Measurements from ENCODE around the gene AIFM3. TPM values are rescaled to one million over a fixed set of nuclear protein-coding genes. Genes with fewer than 3 reads are reported as not detected.

AIFM3 gene
- total and polyA plus RNA-seq, 2 donors (not counting 3 experiments of a cell fraction or from before 2014, with no cell fraction given), result 0.15 TPM; not detected in 1

- H3K79me2 ChIP-seq (ENCODE audit: control insufficient read depth, insufficient read depth, low read length), result peaks cover 94% of the 10 kb centered on the region
- TF ChIP-seq JUN (IDR thresholded peaks at IDR 0.05; ENCODE audit: borderline replicate concordance, insufficient read depth, insufficient read length, low read depth) (no peak), MAX (IDR thresholded peaks at IDR 0.05; ENCODE audit: insufficient read depth, insufficient read length) (no peak), CTCF (IDR thresholded peaks at IDR 0.05; ENCODE audit: extremely low read depth in 1 of 2, insufficient read depth in 1 of 2, low read depth in 1 of 2, low read length in 2 of 2) (no peak), EZH2 (IDR thresholded peaks at IDR 0.05; ENCODE audit: borderline replicate concordance, low read depth, low read length, severe bottlenecking) (no peak), POLR2A (IDR thresholded peaks at IDR 0.05; ENCODE audit: low read depth, low read length) (no peak), POLR2AphosphoS5 (IDR thresholded peaks at IDR 0.05; ENCODE audit: insufficient read depth, low read depth, low read length) (no peak), MYC (IDR thresholded peaks at IDR 0.05; ENCODE audit: low read depth, low read length) (no peak), GATA2 (IDR thresholded peaks at IDR 0.05; ENCODE audit: insufficient read depth, insufficient read length, low read depth, low read length) (no peak), FOS (IDR thresholded peaks at IDR 0.05; ENCODE audit: borderline replicate concordance, insufficient read depth, low read length) (no peak)
- no peak overlapping the region for H2AFZ ChIP-seq (ENCODE audit: low read depth, low read length)
- peaks cover 23% of the 10 kb centered on the region for H4K20me1 ChIP-seq (replicated peaks; ENCODE audit: control insufficient read depth, extremely low read depth, insufficient read depth, low read length)
- ChIA-PET POLR2A (no interaction called here), CTCF (interaction anchor here (0.9 to 1.6 kb wide), 3 partner anchors 10 to 24 kb away, joined by 3 to 5 read pairs (median 4); partner anchors contain the start of gene CRKL)
- no peak overlapping the region for H3K4me3 ChIP-seq (replicated peaks in 1 of 3; ENCODE audit: insufficient read depth in 1 of 3, low read depth in 1 of 3, low read length in 3 of 3)
- peaks cover 5 to 9% of the 10 kb centered on the region in 2 experiments for H3K36me3 ChIP-seq (ENCODE audit: control insufficient read depth in 2 of 2, extremely low read depth in 1 of 2, insufficient read depth in 2 of 2, low read length in 2 of 2)
- H3K27me3 ChIP-seq (ENCODE audit: control insufficient read depth in 2 of 2, insufficient read depth in 2 of 2, low read length in 2 of 2), result no peaks in the 10 kb centered on the region
- intact Hi-C loops (cut with micrococcal nuclease) (no loop called here), dilution Hi-C loops (cut with MboI; ENCODE audit: extremely low pct_ligation_motif_present, low sequenced_read_pairs) (no loop called here)
- no peaks in the 10 kb centered on the region for H3K4me1 ChIP-seq (ENCODE audit: control insufficient read depth, extremely low read depth, insufficient read depth, low read length)
- H3K9ac ChIP-seq (replicated peaks; ENCODE audit: extremely low read depth, insufficient read depth, low read length), result no peak overlapping the region
- no peak overlapping the region for H3K27ac ChIP-seq (ENCODE audit: insufficient read depth, low read depth, low read length)
- H3K9me3 ChIP-seq (replicated peaks; ENCODE audit: control insufficient read depth, insufficient read depth, low read length), result no peaks in the 10 kb centered on the region
- DNase-seq (ENCODE audit: low read depth, low spot score), result no peak
- H3K4me2 ChIP-seq (ENCODE audit: insufficient read depth, low read length), result no peak overlapping the region
- FAIRE-seq, result no peak
- no peaks in the 10 kb centered on the region for H3K9me1 ChIP-seq (replicated peaks; ENCODE audit: control insufficient read depth, extremely low read depth, insufficient read depth, low read length)
- BruUV-seq (replicated peaks), result no TSS peak
Measured at GRCh38 chr22:20937031-20937793, 29.8 kb upstream of the AIFM3 start.

Measured in endothelial cell of umbilical vein (primary cell).